Mammary epithelial cell (primary cell): ENCODE measurements around the gene TUBGCP6.

Source experiments
- CTCF ChIP-seq, 2 donors: IDR thresholded peaks in 1 of 2; conservative IDR thresholded peaks in 1 of 2; 2 replicates each; pipeline ENCODE4 v1.5.1; 2011 to 2012; ENCODE audit warnings: inconsistent platforms in 2 of 2, low read length in 2 of 2, mild to moderate bottlenecking in 2 of 2, control low read depth in 1 of 2, low read depth in 1 of 2; ENCODE audit not compliant: insufficient read depth in 1 of 2; ENCODE audit errors: extremely low read depth in 1 of 2
- EZH2 ChIP-seq: IDR thresholded peaks from 2 replicates; pipeline ENCODE4 v1.6.1; 2012; ENCODE audit warnings: low read length, inconsistent platforms, borderline replicate concordance

GRCh38 chr22:50190941-50191741 is 53.7 kb downstream of the TUBGCP6 start:
- TF ChIP-seq EZH2 (no peak), CTCF (conservative IDR thresholded peaks at IDR 0.05 in 1 of 2, IDR thresholded peaks at IDR 0.05 in 1 of 2; ENCODE audit: extremely low read depth in 1 of 2, insufficient read depth in 1 of 2, low read depth in 1 of 2, low read length in 2 of 2) (no peak)
